MCF 10A (cell line): Measurements from ENCODE around the gene TOB2. TPM values are rescaled to one million over a fixed set of nuclear protein-coding genes. Genes with fewer than 3 reads are reported as not detected.
"Not testable (repeated sequence)": the region's sequence is repeated elsewhere in the genome, so short reads cannot be mapped to it uniquely, and the experiment has no call there.

Source experiments
- BruUV-seq: library from RNA; stranded (reverse); fragments of 400-500 nt; replicated peaks from 2 replicates; lab custom pipeline; 2021; lab: Mats Ljungman, UMichigan
- CTCF ChIA-PET: fragments of 300-600 bp; sonication (Branson Sonifier 250); formaldehyde crosslinking; extraction: SDS; loops from one replicate; lab custom pipeline; 2021; ENCODE audit warnings: antibody characterized with exemption, inconsistent platforms; lab: Yijun Ruan, JAX
- POLR2A ChIA-PET: fragments of 300-600, 350-650 bp; sonication (Branson Sonifier 250); formaldehyde crosslinking; extraction: SDS; loops from one replicate; lab custom pipeline; 2020; ENCODE audit warnings: antibody characterized with exemption, inconsistent platforms; lab: Yijun Ruan, JAX
- DNase-seq: peaks from one replicate; pipeline ENCODE4 v3.0.0-alpha.2; 2018; ENCODE audit not compliant: unreplicated experiment
- H3K27ac Mint-ChIP-seq: one replicate; pipeline ENCODE4 v1.8.0; 2022; ENCODE audit warnings: mild to moderate bottlenecking, low read depth, mixed read lengths; ENCODE audit not compliant: unreplicated experiment
- H3K27me3 Mint-ChIP-seq: one replicate; pipeline ENCODE4 v1.8.0; 2022; ENCODE audit warnings: mixed read lengths; ENCODE audit not compliant: insufficient read depth, unreplicated experiment
- H3K36me3 Mint-ChIP-seq: one replicate; pipeline ENCODE4 v1.8.0; 2022; ENCODE audit warnings: mild to moderate bottlenecking, moderate library complexity, mixed read lengths; ENCODE audit not compliant: insufficient read depth, unreplicated experiment
- H3K4me1 Mint-ChIP-seq: one replicate; pipeline ENCODE4 v1.8.0; 2022; ENCODE audit warnings: mixed read lengths; ENCODE audit not compliant: insufficient read depth, unreplicated experiment
- H3K4me3 Mint-ChIP-seq: one replicate; pipeline ENCODE4 v1.8.0; 2022; ENCODE audit warnings: mild to moderate bottlenecking, moderate library complexity, mixed read lengths; ENCODE audit not compliant: unreplicated experiment
- H3K9me3 Mint-ChIP-seq: one replicate; pipeline ENCODE4 v1.8.0; 2022; ENCODE audit warnings: mixed read lengths; ENCODE audit not compliant: unreplicated experiment
- intact Hi-C: fragments of 100-400 bp; cut with micrococcal nuclease; formaldehyde crosslinking; loops from 2 replicates; pipeline ENCODE4 v1.14.1; 2022
- total RNA-seq: library from RNA; stranded (reverse); gene quantifications from 2 replicates; pipeline ENCODE4 v1.2.3, GENCODE V29; 2022
- TF ChIP-seq, protein P1 (sequence below): fragments of 200-600 bp; IDR thresholded peaks from one replicate; pipeline ENCODE4 v1.8.0; 2022; ENCODE audit warnings: antibody characterized with exemption, mild to moderate bottlenecking; ENCODE audit not compliant: unreplicated experiment

The TOB2 gene
- total RNA-seq, 1 experiment from 2014 or later: 25.4 TPM

GRCh38 chr22:41405588-41405987, 41.0 kb downstream of the TOB2 start:
- H3K27ac Mint-ChIP-seq: no peak overlapping the region
- BruUV-seq: no TSS peak
- CTCF ChIA-PET: interaction anchor here (0.7 to 4.6 kb wide), 3 partner anchors 91 to 113 kb away, joined by 3 to 95 read pairs (median 12); no protein-coding TSS in a partner anchor
- intact Hi-C loops: no loop called here
- no peaks in the 10 kb centered on the region for H3K36me3 Mint-ChIP-seq
- no peak for DNase-seq
- no peaks in the 10 kb centered on the region for H3K9me3 Mint-ChIP-seq
- H3K27me3 Mint-ChIP-seq: no peaks in the 10 kb centered on the region
- H3K4me3 Mint-ChIP-seq: no peak overlapping the region
- H3K4me1 Mint-ChIP-seq: peaks cover 18% of the 10 kb centered on the region
- POLR2A ChIA-PET: interaction anchor here (0.6 to 4.7 kb wide), 2 partner anchors 40 to 222 kb away, joined by 3 to 58 read pairs; partner anchors contain the start of gene TOB2
- TF ChIP-seq, protein P1, sequence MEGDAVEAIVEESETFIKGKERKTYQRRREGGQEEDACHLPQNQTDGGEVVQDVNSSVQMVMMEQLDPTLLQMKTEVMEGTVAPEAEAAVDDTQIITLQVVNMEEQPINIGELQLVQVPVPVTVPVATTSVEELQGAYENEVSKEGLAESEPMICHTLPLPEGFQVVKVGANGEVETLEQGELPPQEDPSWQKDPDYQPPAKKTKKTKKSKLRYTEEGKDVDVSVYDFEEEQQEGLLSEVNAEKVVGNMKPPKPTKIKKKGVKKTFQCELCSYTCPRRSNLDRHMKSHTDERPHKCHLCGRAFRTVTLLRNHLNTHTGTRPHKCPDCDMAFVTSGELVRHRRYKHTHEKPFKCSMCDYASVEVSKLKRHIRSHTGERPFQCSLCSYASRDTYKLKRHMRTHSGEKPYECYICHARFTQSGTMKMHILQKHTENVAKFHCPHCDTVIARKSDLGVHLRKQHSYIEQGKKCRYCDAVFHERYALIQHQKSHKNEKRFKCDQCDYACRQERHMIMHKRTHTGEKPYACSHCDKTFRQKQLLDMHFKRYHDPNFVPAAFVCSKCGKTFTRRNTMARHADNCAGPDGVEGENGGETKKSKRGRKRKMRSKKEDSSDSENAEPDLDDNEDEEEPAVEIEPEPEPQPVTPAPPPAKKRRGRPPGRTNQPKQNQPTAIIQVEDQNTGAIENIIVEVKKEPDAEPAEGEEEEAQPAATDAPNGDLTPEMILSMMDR: no peak

DNA sequence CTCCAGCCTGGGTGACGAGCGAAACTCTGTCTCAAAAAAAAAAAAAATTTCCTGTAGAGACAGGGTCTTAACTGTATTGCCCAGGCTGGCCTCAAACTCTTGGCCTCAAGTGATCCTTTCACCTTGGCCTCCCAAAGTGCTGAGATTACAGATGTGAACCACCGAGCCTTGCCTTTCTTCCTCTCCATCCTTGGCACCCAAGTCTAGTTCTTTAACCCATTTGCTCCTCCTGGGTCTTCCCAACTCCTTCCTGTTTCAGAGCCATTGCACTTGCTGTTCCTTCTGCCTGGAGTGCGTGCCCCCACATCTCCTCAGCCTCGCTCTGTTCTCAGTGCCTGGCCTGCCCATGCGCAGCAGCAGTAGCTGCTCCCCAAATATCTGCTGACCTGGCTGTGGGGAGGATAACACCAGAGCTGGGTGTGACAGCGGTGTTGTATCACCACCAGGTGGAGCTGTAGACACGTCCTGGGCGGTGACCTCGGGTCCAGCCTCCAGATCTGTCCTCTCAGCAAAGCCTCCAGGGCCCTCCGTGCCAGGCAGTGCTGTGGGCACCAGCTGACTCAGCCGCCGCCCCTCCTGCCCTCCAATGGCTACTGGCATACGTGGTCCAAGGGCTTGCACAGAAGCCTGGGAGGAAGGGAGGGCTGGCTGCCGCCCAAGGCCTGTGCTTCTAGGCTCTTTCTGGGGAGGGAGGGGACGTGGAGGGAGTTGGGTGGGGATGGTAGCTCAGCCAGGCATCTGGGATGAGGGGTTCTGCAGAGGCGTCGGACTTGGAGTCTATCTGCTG, 42.9 kb downstream of the TOB2 start:
- peaks cover 13% of the 10 kb centered on the region for H3K4me1 Mint-ChIP-seq

GRCh38 chr22:41402851-41403250, 43.8 kb downstream of the TOB2 start:
- POLR2A ChIA-PET: interaction anchor here (0.6 to 4.7 kb wide), 13 partner anchors 22 to 557 kb away, joined by 3 to 58 read pairs (median 5); partner anchors contain the start of genes ACO2, PHF5A, RANGAP1 and TEF
- H3K36me3 Mint-ChIP-seq, BruUV-seq, H3K27me3 Mint-ChIP-seq, DNase-seq, H3K4me3 Mint-ChIP-seq, H3K9me3 Mint-ChIP-seq, H3K27ac Mint-ChIP-seq: not testable (repeated sequence)
- CTCF ChIA-PET: interaction anchor here (0.6 to 4.6 kb wide), 17 partner anchors 19 to 264 kb away, joined by 3 to 95 read pairs (median 6); partner anchors contain the start of gene POLR3H
- intact Hi-C loops: loop anchor here (1.0 kb wide), 1 partner anchor 114 kb away; no protein-coding TSS in a partner anchor
- peaks cover 13% of the 10 kb centered on the region for H3K4me1 Mint-ChIP-seq

More for the DNA sequence above, 42.9 kb downstream of the TOB2 start:
- peak; percentile 93 for DNase-seq
- Mint-ChIP-seq H3K36me3 (no peaks in the 10 kb centered on the region), H3K27me3 (no peaks in the 10 kb centered on the region), H3K27ac (peak overlapping the region; percentile 8), H3K9me3 (no peaks in the 10 kb centered on the region), H3K4me3 (no peak overlapping the region)
- ChIA-PET POLR2A (interaction anchor here (0.5 to 4.7 kb wide), 14 partner anchors 23 to 381 kb away, joined by 3 to 58 read pairs (median 4); partner anchors contain the start of genes ACO2, PHF5A, TEF and TOB2), CTCF (interaction anchor here (0.5 to 4.6 kb wide), 32 partner anchors 8 to 264 kb away, joined by 3 to 95 read pairs (median 4); partner anchors contain the start of genes ACO2, PHF5A and POLR3H)
- TF ChIP-seq, protein P1: peak; percentile 86
- no TSS peak for BruUV-seq
- intact Hi-C loops: loop anchor here (1.0 kb wide), 1 partner anchor 114 kb away; no protein-coding TSS in a partner anchor

DNA sequence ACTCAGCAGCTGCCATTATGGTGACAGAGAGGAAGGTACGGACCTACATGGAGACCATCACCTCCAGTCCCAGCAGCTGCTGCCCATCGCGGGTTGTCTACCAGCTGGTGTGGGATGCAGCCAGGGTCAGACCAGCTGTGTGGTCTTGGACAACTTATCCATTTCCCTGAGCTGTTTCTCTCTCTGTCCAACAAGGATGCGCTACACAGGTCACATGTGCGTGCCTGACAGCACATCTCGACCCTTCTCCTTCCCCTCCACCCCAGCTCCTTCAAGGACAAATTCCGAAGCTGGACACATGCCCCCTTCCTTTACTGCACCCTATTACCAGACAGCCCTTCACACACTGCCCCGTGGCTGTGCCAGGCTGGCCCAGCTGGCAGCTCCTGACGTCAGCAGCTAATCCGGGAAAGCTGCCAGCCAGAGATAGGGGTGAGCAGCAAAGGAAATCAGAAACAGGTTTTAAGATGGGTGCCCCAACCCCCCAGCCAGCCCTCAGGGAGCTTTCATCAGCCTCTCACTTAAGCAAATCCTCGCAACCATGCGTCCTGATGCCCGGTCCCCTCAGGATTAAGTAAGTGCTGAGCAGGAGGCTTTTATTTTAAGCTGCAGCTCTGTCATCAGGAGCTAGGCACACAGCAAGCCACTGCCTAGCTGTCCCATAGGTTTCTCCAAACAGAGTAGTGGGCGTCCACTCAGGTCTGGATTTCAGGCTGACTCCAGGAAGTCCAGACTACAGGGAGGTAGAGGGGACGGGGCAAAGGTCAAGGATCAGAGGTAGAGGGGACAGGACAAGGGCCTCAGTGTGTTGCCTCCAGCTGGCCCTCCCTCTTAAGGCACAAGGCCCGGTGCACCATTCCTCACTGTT, 44.6 kb downstream of the TOB2 start:
- ChIA-PET CTCF (interaction anchor here (0.5 to 4.6 kb wide), 12 partner anchors 18 to 247 kb away, joined by 3 to 95 read pairs (median 4); partner anchors contain the start of gene TOB2), POLR2A (interaction anchor here (0.6 to 4.7 kb wide), 10 partner anchors 21 to 535 kb away, joined by 3 to 58 read pairs (median 4); partner anchors contain the start of genes ACO2, PHF5A, PMM1 and RANGAP1)
- DNase-seq: peak; percentile 89
- Mint-ChIP-seq H3K36me3 (no peaks in the 10 kb centered on the region), H3K4me1 (peaks cover 13% of the 10 kb centered on the region), H3K4me3 (no peak overlapping the region), H3K27me3 (no peaks in the 10 kb centered on the region), H3K27ac (peak overlapping the region; percentile 78), H3K9me3 (no peaks in the 10 kb centered on the region)
- intact Hi-C loops: no loop called here
- no TSS peak for BruUV-seq
- TF ChIP-seq, protein P1: no peak
